Activated T-cell treated with anti-CD3 and anti-CD28 coated beads for 1 hour (primary cell): ENCODE results near the gene ACADVL.

Experiments used
- DNase-seq: peaks from one replicate; pipeline ENCODE4 v3.0.0-alpha.2; 2020; ENCODE audit warnings: low read depth

ACADVL gene

GRCh38 chr17:7217113-7217987 is 2.4 kb upstream of the ACADVL start:
- DNase-seq, result no peak

GRCh38 chr17:7218166-7218565 is 1.6 kb upstream of the ACADVL start:
- DNase-seq, result no peak

DNA sequence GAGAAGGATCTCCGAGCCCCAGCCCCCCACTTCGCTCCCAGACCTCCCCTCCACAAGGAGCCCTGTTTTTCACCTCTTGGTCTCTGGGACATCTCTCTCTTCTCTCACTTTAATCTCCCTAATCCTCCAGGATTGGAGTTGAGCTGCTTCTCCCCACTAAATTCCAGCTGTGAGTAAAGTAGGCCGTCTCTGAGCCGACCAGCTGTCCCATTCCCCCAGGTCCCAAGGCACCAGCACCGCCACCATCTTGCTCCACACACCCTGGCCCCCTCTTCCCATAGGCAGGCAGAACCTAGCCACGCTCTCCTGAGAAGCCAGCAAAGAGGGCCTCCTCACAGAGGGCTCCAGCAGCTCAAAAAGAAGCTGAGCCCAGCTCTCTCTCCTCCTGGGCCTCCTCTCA is 980 bp upstream of the ACADVL start:
- DNase-seq, result no peak

DNA sequence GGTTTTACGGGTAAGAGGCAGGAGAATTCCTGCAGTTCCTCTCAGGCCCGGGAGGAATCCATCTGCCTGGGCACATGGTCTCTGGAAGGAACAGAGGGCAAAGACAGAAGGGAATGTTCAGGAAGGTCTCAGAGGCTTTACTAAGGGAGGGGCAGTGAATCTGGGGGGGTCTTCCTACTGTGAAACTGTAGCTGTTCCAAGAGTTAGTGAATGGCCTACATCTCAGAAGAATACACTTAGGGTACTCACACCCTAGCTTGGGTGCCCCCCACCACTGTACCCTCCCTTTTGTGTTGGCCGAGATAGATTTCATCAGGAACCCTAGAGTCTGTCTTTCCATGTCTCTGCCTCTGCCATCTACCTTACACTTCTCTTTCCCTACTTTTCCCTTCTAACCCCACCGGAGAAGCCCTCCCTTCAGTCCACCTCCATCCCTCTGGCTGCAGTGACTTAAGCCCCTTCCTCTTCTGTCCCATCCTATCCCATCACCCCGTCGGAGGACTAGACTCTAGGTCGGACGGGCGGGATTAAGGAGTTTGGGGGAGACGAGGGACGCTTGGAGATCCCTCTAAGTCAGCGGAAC is 418 bp upstream of the ACADVL start:
- DNase-seq, result no peak

DNA sequence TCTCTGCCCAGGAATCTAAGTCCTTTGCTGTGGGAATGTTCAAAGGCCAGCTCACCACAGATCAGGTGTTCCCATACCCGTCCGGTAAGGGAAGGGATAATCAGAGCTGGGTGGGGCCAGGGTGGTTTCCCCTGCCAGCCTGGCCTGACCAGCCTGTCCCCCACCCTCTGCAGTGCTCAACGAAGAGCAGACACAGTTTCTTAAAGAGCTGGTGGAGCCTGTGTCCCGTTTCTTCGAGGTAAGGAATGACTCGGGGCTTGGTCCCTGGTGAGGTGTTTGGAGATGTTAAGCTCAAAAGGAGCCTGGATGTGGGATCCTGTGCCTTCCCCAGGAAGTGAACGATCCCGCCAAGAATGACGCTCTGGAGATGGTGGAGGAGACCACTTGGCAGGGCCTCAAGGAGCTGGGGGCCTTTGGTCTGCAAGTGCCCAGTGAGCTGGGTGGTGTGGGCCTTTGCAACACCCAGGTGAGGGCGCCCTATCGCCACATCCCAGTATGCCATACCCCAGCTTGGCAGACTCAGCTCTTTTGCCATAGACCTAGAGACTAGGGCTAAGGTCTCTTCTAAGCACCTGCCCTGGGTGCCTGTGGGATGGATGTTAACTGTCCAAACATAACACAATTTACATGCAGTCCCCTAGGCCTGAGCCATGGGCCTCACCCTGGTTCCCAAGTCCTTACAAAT is 997 bp downstream of the ACADVL start:
- DNase-seq, result peak; percentile 41

GRCh38 chr17:7221278-7222092 is 1.7 kb downstream of the ACADVL start:
- DNase-seq, result no peak

DNA sequence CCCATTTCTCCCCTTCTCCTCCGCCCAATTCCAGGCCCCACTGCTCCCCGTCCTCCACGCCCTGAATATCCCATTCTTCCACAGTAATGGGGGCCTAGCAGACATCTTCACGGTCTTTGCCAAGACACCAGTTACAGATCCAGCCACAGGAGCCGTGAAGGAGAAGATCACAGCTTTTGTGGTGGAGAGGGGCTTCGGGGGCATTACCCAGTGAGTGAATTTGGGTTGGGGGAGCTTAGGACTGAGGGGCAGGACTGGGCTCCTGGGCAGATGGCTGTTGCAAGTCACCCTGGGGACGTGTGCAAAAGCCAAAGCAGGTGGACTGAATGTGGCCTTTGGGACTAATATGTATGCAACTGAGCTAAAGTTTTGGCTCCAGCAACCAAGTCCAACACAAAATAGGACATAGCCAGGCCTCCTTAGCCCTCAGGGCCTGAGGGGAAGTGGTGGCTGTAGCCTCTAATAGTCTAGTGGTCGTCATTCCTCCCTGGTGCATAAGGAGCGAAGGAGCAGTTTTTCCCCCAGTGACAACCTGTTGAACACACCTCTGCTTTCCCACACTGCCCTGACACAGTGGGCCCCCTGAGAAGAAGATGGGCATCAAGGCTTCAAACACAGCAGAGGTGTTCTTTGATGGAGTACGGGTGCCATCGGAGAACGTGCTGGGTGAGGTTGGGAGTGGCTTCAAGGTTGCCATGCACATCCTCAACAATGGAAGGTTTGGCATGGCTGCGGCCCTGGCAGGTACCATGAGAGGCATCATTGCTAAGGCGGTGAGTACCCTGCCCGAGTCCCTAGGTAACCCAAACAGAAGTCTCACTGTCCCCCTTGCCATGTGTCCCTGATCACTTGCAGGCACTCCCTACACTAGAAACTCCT is 2.6 kb downstream of the ACADVL start:
- DNase-seq, result no peak

- DNase-seq, result no peak
Measured at GRCh38 chr17:7222972-7223292, 3.2 kb downstream of the ACADVL start.

GRCh38 chr17:7223375-7223774 is 3.6 kb downstream of the ACADVL start:
- no peak for DNase-seq

DNA sequence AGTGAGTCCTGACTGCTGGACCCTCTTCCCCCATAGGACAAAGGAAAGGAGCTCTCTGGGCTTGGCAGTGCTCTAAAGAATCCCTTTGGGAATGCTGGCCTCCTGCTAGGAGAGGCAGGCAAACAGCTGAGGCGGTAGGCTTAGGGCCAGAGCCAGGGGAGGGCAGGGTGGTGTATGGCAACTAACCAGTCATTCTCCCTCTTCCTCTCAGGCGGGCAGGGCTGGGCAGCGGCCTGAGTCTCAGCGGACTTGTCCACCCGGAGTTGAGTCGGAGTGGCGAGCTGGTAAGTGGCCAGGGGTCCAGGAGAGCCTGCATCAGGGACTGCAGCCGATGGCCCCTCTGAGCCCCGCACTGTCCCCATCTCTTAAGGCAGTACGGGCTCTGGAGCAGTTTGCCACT is 4.4 kb downstream of the ACADVL start:
- no peak for DNase-seq

DNA sequence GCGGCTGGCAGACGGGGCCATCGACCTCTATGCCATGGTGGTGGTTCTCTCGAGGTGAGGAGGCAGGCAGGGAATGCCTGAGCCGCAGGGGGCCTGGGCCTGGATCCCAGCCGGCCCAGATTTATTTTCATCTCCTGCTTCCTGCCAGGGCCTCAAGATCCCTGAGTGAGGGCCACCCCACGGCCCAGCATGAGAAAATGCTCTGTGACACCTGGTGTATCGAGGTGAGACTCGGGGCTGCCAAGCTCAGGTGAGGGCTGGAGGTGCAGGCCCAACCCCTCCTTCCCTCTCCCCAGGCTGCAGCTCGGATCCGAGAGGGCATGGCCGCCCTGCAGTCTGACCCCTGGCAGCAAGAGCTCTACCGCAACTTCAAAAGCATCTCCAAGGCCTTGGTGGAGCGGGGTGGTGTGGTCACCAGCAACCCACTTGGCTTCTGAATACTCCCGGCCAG is 4.9 kb downstream of the ACADVL start:
- no peak for DNase-seq

DNA sequence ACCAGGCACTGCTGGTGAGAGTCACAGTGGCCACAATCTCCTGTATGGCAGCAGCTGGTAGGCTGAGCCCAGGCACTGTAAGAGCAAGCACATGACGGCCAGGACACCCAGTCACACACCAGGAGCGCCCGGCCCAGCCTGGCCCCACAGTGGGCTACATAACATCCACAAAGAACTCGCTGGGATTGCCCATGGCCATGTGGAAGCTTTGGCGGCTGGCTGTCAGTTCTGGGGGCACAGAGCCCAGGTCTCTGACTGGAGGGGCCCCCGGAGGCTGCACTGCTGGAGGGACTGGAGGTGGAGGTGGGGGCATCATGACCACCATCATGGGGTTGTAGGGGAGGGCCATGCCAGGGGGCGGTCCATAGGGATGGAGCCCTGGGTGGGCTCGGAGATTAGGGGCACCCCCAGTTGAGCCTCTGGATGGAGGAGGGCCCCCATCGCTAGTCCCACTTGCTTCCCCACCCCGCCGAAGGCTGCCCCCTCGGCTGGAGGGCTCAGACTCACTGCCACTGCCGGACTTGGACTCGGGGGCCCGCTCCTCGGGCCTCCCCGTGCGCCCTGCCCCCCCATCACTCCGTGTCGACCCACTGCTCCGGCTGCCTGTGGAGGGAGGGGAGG is 6.1 kb downstream of the ACADVL start:
- no peak for DNase-seq

DNA sequence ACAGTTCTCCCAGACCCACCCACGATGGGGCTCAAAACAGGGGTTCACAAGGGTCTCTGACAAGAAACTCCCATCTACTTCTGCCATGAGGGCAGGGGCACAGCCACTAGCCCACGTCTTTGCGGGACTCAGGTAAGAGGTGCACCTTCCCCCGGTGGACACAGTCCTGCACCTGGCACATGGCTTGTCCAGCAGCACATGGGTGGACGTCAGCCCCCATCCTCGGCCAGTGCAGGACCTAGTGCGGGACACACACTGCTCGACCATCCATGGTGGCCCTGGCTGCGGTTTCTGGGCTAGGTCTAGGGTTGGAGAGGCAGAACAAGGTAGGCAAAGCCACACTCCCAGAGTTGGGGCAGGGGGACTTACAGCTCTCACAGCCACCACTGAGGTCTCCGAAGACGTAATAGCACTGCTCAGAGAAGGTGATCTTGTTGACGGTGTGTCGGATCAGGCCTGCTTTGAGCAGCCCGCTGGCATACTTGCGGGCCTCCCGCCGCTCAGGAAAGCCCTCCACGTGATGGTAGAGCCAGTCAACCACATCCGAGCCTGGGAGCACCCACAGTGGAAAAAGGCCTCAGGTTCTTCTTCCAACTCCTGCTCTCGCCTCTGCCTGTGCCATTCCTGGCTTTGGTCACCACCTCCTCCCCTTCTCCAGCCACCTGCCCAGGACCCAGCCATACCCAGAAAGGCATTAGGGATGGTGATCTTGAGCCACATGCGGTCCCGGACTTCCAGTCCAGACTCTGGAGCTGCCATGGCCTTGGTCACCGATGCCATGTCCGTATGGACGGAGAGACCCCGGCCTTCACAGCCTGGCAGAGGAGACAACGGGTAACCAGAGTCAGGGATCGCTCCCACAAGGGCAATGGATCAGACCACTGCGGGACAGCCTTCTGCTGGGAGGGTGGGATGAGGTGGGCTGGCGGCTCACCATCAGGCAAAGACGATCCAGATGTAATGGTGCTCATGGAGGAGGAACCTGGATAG is 7.3 kb downstream of the ACADVL start:
- DNase-seq, result no peak

- DNase-seq, result no peak
Measured at GRCh38 chr17:7228920-7229319, 9.2 kb downstream of the ACADVL start.

GRCh38 chr17:7229504-7229903 is 9.8 kb downstream of the ACADVL start:
- no peak for DNase-seq

GRCh38 chr17:7232114-7232513 is 12.4 kb downstream of the ACADVL start:
- DNase-seq, result no peak

DNA sequence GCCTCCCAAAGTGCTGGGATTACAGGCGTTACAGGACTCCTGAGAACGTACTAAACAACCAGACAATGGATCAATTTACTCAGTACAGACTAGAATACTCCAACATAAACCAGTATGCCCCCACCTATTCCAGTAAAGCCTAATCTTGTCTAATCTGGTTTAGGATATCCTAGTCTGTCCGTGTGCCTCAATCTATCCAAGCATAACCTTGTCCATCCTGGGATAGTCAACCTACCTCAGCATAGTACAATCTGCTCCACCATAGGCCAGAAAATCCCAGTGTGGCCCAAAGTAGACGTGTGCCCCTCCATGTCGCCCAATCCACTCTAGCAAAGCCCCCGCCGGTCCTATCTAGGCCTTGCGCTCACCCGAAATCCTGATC is 14.0 kb downstream of the ACADVL start:
- no peak for DNase-seq

- peak; percentile 91 for DNase-seq
Measured at GRCh38 chr17:7234083-7234951, 14.6 kb downstream of the ACADVL start, which contains the start of gene DVL2. Gene DVL2 (minus strand): TSS chr17:7234517. CDS start chr17:7234262, 255 bp downstream.
